ENCODE results near the gene CSF1.

Gene CSF1

GRCh38 chr1:109923946-109924275 lies 13.3 kb downstream of the CSF1 start:
- H3K27me3 ChIP-seq (ENCODE audit: low read depth, low read length): no peaks in the 10 kb centered on the region
- H3K27ac ChIP-seq (ENCODE audit: low read length): no peak overlapping the region
- H3K4me2 ChIP-seq (ENCODE audit: low read length): peak overlapping the region; percentile 94
- H3K4me3 ChIP-seq (ENCODE audit: low read length): peak overlapping the region; percentile 100
- peak overlapping the region; percentile 77; the same call in 1 of the 2 replicates for H2AFZ ChIP-seq (ENCODE audit: low read depth, low read length)
- H4K20me1 ChIP-seq (ENCODE audit: insufficient read depth, low read length): no peaks in the 10 kb centered on the region
- H3K36me3 ChIP-seq (replicated peaks; ENCODE audit: low read depth, low read length): peaks cover 3% of the 10 kb centered on the region
- TF ChIP-seq CTCF (IDR thresholded peaks at IDR 0.05; ENCODE audit: low read depth, low read length) (no peak), EZH2phosphoT487 (IDR thresholded peaks at IDR 0.05; ENCODE audit: low read depth) (no peak)
- H3K9me3 ChIP-seq (ENCODE audit: insufficient read depth, low read length): no peaks in the 10 kb centered on the region
- H3K4me1 ChIP-seq (ENCODE audit: low read length): peaks cover 7% of the 10 kb centered on the region; the same call in 1 of the 2 replicates
- peaks cover 12% of the 10 kb centered on the region for H3K79me2 ChIP-seq (ENCODE audit: low read length)
- peak overlapping the region; percentile 95 for H3K9ac ChIP-seq (ENCODE audit: low read length)

- peaks cover 7% of the 10 kb centered on the region; the same call in 1 of the 2 replicates for H3K4me1 ChIP-seq (ENCODE audit: low read length)
- H2AFZ ChIP-seq (ENCODE audit: low read depth, low read length): no peak overlapping the region
- no peaks in the 10 kb centered on the region for H3K27me3 ChIP-seq (ENCODE audit: low read depth, low read length)
- no peak overlapping the region for H3K27ac ChIP-seq (ENCODE audit: low read length)
- peak overlapping the region; percentile 95 for H3K9ac ChIP-seq (ENCODE audit: low read length)
- peak overlapping the region; percentile 100 for H3K4me3 ChIP-seq (ENCODE audit: low read length)
- H3K36me3 ChIP-seq (replicated peaks; ENCODE audit: low read depth, low read length): peaks cover 3% of the 10 kb centered on the region
- TF ChIP-seq EZH2phosphoT487 (IDR thresholded peaks at IDR 0.05; ENCODE audit: low read depth): no peak
- no peak for TF ChIP-seq CTCF (IDR thresholded peaks at IDR 0.05; ENCODE audit: low read depth, low read length)
- no peaks in the 10 kb centered on the region for H3K9me3 ChIP-seq (ENCODE audit: insufficient read depth, low read length)
- no peaks in the 10 kb centered on the region for H4K20me1 ChIP-seq (ENCODE audit: insufficient read depth, low read length)
- peaks cover 12% of the 10 kb centered on the region for H3K79me2 ChIP-seq (ENCODE audit: low read length)
- H3K4me2 ChIP-seq (ENCODE audit: low read length): peak overlapping the region; percentile 94
Measured at GRCh38 chr1:109924316-109924715, 13.7 kb downstream of the CSF1 start.

- Histone ChIP-seq H3K9ac (ENCODE audit: low read length) (no peak overlapping the region), H3K27ac (ENCODE audit: low read length) (no peak overlapping the region), H3K9me3 (ENCODE audit: insufficient read depth, low read length) (no peaks in the 10 kb centered on the region), H3K79me2 (ENCODE audit: low read length) (peaks cover 12% of the 10 kb centered on the region), H4K20me1 (ENCODE audit: insufficient read depth, low read length) (no peaks in the 10 kb centered on the region), H3K36me3 (replicated peaks; ENCODE audit: low read depth, low read length) (peaks cover 3% of the 10 kb centered on the region), H2AFZ (ENCODE audit: low read depth, low read length) (no peak overlapping the region), H3K4me3 (ENCODE audit: low read length) (no peak overlapping the region), H3K4me1 (ENCODE audit: low read length) (peaks cover 7% of the 10 kb centered on the region; the same call in 1 of the 2 replicates), H3K4me2 (ENCODE audit: low read length) (0 out of 2 replicates have a peak overlapping the region, but pooled peaks have one; percentile 94), H3K27me3 (ENCODE audit: low read depth, low read length) (no peaks in the 10 kb centered on the region)
- TF ChIP-seq CTCF (IDR thresholded peaks at IDR 0.05; ENCODE audit: low read depth, low read length) (no peak), EZH2phosphoT487 (IDR thresholded peaks at IDR 0.05; ENCODE audit: low read depth) (no peak)
Measured at GRCh38 chr1:109925159-109925990, 14.7 kb downstream of the CSF1 start.

- Histone ChIP-seq H3K9ac (ENCODE audit: low read length) (no peak overlapping the region), H3K9me3 (ENCODE audit: insufficient read depth, low read length) (no peaks in the 10 kb centered on the region), H3K4me1 (ENCODE audit: low read length) (peaks cover 7% of the 10 kb centered on the region; the same call in 1 of the 2 replicates), H2AFZ (ENCODE audit: low read depth, low read length) (no peak overlapping the region), H3K36me3 (replicated peaks; ENCODE audit: low read depth, low read length) (peaks cover 3% of the 10 kb centered on the region), H3K27me3 (ENCODE audit: low read depth, low read length) (no peaks in the 10 kb centered on the region), H3K4me2 (ENCODE audit: low read length) (no peak overlapping the region), H4K20me1 (ENCODE audit: insufficient read depth, low read length) (no peaks in the 10 kb centered on the region), H3K4me3 (ENCODE audit: low read length) (no peak overlapping the region), H3K79me2 (ENCODE audit: low read length) (peaks cover 12% of the 10 kb centered on the region), H3K27ac (ENCODE audit: low read length) (no peak overlapping the region)
- TF ChIP-seq EZH2phosphoT487 (IDR thresholded peaks at IDR 0.05; ENCODE audit: low read depth): no peak
- TF ChIP-seq CTCF (IDR thresholded peaks at IDR 0.05; ENCODE audit: low read depth, low read length): no peak
Measured at GRCh38 chr1:109926662-109927300, 16.1 kb downstream of the CSF1 start.
